Activated CD4-positive, CD25-positive, alpha-beta regulatory T cell treated with anti-CD3 and anti-CD28 coated beads, Interleukin-2, amount 50 U/mL, for 16 hours (primary cell): ENCODE results near the gene ZC3H15.

Source experiments
- DNase-seq: peaks from one replicate; pipeline ENCODE4 v3.0.0-alpha.2; 2020; ENCODE audit warnings: low read depth, low spot score

The ZC3H15 gene

DNA sequence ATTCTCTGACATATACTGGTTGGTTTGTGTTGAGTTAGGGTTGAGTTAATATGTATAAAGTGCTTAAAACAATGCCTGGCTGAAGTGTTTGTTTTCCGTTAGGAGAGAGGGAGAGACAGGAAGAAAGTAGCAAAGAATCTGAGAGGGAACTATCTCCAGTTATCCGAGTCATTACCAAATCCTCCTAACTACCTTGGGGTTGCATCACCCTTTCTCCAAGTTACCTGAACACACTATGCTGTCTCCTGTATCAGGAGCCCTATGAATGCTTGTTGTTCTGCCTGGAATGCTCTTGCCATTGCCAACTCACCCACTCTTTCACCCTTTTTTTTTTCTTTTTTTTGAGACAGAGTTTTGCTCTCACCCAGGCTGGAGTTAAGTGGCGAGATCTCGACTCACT, 55.9 kb downstream of the ZC3H15 start:
- no peak for DNase-seq

DNA sequence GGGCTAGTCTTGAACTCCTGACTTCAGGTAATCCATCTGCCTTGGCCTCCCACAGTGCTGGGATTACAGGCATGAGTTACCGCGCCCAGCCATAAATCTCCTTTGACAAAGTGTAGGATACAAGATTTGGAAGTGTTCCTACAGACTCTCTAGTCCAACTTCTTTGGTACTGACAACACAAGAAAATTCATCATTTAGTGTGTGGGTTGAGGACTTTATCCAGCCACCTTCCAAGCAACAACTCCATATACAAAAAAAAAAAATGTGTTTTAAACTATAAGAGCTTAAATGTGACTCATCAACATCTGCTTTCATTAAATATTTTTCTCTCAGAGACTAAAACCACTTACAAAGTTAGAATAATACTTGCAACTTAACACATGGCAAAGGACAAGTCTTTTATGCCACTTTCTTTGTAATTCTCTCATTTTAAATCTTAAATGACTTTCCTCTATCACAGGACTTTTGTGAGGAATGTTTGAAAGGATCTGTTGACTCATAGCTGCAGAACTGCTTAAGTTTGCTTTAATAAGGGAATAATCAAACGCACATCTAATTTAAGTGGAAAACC, 57.6 kb downstream of the ZC3H15 start:
- DNase-seq: no peak

DNA sequence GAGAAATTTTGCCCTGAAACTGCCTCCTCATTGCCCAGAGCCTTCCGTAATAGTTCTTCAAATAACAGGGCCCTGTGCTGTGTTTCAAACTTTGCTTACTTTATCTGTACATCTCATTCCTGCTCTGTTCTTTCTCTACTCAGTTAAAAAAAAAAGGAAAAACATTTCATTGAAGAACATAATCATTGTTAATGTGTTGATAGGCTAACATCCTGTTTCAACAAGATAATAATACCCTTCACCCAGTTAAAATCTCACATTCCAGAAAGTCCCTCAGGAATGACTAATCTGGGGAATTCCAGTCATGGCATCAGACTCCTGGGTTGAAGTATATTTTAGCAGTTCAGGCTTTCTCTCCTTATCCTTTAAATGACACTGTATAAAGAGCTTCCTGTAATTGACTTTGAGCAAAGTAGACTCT, 58.2 kb downstream of the ZC3H15 start:
- DNase-seq: no peak

DNA sequence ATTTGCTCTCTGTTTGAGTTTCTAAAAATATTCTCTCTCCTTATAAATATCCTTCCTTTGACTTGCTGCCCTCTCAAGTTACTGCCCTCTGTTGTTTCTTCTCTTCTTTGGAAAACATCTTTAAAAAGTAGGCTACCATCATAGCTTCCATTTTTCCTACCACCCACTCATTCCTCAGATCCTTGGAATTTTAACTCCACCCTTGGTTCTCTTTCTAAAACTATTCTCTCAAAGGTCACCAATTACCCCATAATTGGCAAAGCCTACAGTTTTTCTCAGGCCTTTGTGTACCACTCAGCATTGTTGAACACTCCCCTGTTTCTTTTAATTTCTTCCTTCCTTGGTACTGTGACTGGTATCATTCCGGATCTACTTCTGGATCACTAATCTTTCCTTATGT, 60.8 kb downstream of the ZC3H15 start:
- no peak for DNase-seq

DNA sequence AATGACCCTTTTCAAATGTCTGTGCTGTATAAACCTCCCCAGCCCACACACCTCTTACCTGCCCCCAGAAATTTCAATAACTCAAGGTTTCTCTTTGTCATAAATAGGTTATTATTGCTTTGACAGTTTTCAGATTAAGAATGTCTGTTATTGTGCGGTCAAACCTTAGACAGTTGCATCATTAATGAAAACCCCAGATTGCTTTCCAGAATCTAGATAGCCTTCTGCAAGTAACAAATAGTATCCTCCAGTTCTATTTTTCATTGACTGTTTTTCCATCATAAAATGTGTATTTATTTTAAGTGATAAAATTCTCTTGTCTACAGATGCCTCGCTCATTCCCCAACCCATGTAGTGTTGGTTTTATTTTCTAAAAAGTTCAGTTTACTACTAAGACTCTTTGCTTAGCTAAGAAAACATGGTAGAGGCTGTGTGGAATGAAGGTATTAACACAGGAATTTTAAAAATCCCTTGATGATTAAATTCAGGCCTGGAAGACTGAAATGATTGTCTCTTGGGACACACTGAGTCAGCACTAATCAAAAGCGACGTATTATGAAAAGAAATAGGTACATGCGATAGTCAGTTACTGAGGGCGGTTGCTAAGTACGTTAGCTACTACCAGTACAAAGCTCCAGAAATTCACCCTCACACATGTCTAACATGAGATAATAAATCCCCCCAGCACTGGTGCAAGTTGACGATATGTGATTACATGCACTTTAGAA, 65.4 kb downstream of the ZC3H15 start:
- no peak for DNase-seq

DNA sequence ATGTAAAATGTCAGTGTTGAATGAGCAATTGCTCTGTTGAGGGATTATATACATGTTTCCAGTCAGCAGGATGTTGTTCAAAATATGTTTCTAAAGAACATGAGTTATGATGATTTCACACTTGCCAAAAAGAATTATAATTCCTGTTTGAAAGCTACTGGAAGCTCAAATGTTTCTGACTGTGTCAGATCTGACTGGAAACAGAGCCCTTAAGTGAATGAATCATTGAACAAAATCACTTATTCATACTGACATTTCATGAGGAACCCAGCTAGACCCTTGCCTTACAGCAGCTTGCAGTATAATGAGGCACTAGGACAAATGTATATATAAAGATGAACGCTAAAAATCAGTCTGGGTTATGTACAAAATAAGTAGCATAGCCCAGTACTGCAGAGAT, 68.4 kb downstream of the ZC3H15 start:
- no peak for DNase-seq

DNA sequence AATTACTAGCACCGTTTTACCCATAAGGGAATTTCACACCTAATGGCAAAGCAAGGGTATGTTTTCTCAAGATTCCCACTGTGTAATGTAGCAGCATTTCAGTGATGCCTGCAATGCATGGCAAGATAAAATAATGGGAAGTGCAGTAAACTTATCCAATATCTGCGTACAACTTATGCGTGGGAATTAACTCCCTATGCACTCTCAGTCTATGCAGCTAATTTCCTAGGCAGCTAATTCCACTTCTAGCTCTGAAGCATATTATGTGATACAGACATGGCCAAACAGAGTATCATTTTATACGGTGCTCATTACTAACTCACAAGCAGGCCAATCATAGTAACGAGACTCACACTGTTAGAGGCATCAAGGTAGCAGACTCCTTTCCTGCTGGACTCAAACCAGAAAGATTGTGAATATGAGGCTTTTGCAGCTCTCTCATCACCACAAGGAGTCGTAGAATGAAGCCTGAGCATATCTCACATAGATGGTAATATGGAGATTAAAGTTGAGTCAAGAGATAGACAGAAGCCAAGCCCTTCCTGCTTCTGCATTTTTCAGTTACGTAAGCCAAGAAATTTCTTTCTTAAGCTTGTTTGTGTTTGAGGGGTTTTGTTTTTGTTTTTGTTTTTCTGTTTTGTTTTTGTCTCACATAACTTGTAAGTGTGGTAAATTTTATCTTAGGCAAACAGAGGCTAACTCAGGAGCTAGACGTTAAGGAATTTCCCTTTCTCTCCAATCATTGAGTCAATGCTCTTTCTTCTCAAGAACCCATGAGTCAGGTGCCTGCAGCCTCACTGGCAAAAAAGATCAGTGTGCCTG, 69.0 kb downstream of the ZC3H15 start:
- DNase-seq: no peak

DNA sequence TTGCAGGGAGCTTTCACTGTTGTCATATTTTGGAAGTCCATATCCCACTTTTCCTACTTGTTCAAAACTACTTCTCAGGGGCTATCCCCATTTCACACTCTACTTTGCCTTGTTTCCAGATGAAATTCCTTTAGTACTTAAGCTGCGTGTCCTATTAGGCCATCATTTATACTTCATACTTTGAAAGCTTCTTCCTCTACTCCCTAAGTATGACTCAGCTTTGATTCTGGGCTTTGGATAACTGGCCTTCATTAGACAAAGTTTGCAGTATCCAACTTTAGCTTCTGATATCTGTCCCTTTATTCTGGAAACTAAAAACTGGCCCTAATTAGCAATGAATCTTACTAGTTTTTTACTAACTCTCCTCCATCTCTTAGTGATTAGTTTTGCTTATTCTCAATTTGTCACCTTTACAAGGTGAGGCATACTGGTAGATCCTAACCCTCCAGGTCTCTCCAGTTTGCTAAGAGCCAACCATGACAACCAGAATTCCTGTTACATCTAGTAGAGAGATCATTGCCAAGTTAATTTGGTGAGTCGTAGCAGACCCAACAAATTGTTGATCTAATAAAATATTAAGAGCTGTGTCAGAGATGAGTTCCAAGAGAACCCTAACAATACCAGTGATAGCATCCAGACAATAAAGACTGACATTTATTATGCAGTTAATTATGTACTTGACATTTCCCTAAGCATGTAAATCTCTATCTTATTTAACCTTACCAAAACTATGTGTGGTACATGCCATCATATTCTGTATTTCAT, 72.6 kb downstream of the ZC3H15 start:
- DNase-seq: no peak
